Activated T-cell treated with anti-CD3 and anti-CD28 coated beads, Interleukin-2, amount 50 U/mL, for 1 hour (primary cell): Measurements from ENCODE around the gene MARK1.
"Not testable (repeated sequence)": the region's sequence is repeated elsewhere in the genome, so short reads cannot be mapped to it uniquely, and the experiment has no call there.

Experiments
- DNase-seq: peaks from one replicate; pipeline ENCODE4 v3.0.0-alpha.2; 2020

Gene MARK1

DNA sequence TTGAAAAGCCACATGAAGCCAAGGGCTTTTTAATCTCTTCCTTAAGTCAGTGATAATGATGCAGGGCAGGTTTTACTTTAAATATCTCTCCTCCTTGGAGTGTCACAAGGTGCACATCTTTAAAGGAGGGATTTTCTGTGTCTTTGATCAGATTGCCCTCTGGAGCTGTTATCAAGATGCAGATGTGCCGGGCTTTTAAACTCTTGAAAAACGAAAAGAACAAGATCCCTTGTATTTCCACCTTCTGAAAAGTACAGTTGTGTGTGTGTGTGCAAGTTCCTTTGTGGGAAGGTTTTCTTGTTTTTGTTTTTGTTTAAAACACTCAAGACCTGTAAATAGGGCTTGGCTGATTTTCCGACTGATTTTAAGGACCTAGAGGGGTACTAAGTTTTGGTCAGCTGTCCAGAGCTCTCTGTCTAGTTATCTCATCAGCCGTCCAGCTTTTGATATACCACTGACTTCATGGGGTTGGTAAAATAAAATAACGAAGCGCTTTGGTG is 1.6 kb downstream of the MARK1 start:
- DNase-seq = no peak

DNA sequence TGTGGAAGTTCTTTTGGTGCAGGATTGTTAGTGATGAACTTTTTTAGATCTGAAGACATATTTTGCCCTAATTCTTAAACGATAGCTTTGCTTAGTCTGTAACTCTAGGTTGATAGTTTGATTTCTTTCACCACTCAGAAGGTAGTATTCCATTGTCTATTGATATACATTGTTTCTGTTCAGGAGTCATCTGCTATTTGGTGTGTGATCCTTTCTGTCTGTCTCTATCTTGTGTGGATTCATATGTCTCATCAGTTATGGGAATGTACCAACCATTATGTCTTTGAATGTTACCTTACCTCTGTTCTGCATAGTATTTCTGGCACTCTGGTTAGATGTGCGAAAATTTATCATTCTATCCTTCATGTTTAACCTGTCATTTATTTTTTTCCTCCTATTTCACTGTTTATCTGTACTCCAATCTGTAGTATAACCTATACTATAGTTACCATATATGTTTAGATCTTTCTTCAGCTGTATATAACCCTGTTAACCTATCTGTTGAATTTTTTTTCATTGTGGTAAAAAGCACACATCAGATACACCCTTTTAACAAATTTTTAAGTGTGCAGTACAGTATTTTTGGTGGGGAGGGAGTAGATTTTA is 5.7 kb downstream of the MARK1 start:
- no peak for DNase-seq

DNA sequence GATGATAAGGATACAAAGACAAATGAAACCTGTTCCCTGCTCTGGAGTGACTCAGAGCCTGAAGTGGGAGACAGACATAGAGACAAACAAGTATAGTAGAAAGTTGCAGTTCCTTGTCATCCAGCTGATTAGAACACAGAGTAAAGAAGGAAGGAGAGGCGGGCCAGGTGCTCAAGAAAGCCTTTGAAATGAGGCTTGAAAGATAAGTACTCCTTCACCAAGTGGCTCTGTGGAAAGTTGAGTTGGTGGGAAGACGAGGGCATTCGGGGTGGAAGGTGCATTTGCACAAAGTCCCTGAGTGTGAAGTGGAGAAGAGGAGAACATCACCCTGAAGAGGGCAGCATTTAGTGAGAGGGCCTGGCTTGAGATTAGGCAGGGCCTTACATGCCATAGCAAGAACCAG is 17.0 kb downstream of the MARK1 start:
- DNase-seq = no peak

DNA sequence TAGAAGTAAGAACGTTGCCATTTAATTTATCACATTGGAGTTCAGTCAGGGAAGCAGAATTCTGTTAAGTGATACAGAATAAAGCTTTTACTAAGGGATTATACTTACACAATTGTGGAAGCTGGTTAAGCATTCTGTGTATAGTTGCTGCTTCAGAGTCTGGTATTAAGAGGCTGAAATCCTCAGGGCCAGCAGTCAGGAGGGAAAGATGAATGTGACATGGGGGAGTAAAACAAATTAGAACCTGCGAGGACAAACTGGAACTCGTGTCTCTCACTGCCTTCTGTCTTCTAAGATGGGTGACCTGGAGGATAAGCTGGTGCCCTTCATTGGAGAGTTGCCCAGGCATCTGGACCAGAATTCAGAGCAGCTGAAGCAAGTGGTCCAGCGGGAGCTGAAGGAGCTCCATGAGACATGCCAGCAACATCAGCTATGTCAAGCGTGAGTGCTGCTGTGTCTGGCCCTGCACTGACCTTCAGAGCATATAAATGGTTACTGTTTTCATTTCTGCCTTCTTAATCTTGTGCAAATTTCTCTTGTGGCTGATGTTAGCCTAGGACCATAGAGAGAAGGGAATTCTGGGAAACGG is 23.0 kb downstream of the MARK1 start:
- DNase-seq = no peak

DNA sequence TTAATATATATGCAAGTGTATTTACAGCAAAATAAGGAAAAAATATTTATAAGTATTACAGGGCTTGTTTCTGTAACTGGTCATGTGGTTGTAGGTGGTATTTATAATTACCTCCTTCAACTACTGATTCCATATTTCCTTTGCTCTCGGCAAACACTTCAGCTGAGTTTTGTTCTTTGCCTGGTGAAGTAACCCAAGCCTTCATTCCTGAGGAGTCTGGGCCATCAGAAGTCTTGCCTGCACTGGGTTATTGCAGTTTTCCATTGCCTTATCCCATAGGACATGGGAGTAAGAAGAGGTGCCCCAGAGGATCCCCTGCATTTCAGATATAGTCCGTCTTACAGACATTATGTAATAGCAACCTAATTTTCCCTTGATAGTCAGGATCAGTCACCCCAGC is 23.8 kb downstream of the MARK1 start:
- no peak for DNase-seq

DNA sequence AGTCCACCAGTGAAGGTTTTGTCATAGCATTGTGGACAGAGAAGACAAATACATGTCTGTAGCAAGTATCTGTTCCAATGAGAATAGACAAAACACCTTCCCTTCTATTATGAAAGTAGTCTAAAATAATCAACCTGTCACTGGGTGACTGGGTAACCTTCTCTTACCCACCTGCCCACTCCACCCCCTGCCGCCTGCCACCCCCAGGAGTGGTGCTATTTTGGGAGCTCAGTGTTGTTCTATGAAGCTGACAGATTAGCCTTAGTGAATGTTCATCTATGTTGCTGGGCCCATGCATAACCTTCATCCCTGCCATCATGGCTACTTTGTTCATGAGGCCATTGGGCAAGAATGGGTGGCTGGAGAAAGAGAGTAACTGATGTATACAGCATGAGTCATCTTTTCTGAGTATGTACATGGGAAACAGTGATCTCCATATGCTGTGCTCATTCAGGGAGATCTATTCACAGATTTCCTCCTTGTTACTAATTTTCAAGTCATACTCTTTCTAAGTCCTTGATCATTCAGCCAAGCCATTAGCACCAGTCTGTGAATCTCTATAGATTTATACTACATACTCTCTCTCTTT is 24.8 kb downstream of the MARK1 start:
- no peak for DNase-seq

DNA sequence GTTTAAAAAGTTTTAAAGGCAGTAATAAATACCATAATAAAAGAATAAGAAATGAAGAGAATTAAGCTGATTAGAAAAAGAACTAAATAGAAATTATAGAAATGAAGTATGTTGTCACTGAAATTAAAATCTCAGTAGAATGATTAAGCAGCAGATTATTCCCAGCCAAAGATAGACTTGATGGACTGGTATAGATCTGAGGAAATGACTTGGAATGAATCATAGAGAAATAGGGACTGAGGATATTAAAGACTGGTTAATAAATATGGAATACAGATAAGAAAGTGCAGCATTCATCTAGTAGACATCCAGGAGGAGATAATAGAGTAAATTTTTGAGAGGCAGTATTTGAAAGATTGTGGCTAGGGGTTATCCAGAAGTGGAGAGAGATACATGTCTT is 28.7 kb downstream of the MARK1 start:
- no peak for DNase-seq

DNA sequence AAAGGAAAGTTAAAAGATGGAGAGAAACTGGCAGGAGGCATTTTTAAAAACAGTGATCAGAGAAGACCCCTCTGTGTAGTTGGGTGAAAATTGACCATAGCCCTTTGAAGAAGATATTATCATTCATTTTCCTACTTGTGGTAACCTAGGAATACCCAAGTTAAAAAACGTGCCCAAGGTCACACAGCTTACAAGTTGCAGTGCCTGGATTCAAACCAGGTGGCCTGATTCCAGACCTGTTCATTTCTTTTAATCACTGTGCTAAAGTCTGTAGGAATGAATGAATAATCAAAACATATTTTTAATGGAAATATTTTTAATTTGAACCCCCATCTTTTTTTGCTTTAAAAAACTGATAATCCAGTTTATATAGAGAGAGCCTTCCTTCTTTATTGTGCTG is 35.6 kb downstream of the MARK1 start:
- no peak for DNase-seq

DNA sequence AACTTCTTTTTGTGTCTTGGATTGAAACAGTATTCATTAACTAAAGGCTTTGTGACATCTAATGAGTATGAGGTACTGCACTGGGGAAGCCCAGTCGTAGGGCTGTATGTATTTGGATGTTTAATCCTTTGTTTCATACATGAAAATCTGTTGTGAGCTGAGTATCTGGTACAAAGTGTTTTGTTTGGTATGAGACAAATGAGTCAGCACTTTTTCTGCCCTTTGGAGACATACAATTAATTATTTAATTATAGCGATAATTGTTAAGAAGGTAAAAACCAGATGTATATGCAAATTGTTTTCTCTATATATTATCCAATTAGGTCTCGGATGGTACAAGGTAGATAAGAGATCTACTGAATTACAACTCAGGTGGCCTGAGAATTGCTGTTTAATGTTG is 36.3 kb downstream of the MARK1 start:
- no peak for DNase-seq

DNA sequence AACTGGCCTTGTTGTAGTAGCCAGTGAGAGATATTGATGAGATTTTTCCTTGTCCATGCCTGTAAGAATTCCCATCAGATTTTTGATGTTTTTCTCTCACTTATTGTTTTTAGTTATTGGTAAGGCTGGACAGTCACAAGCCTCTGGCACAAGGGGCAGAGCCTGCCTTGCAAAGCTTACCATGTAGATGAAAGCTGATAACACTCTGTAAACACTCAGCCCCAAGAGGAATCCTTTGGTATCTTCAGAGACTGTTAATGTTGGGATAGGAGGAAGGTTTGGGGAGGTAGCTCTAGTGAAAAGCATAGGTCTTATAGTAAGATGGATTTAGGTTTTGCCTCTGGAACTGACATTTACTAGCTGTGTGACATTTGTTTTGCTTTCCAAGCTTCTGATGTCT is 37.7 kb downstream of the MARK1 start:
- DNase-seq = no peak

DNA sequence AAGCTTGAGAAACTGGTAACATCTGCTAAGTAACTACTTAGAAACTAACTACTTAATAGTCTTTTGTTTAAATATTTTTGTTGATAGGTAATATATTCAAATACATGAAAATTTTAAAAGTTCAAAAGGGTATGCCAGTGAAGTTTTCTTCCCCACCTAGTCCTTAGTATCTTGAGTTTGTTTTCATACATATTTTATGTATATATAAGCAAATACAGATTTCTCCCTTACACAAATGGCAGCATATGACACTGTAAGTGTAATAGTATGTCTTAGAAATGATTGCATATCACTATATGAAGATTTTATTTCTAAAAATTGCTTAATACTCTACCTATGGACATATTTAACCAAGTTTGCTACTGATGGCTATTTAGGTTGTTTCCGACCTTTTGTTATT is 38.9 kb downstream of the MARK1 start:
- DNase-seq = no peak

DNA sequence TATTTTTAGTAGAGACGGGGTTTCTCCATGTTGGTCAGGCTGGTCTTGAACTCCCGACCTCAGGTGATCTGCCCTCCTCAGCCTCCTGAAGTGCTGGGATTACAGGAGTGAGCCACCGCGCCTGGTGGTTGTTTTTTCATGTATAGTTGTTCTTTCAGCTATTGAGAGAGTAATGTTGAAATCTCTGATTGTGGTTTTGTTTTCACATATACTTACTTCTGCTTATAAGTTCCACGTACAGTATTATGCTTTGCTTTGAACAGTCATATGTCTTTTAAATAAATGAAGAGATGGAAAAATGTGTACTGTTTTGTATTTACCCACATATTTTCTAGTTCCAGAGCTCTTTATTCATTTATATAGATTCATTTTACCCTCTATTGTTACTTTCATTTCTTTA is 44.5 kb downstream of the MARK1 start:
- no peak for DNase-seq

DNA sequence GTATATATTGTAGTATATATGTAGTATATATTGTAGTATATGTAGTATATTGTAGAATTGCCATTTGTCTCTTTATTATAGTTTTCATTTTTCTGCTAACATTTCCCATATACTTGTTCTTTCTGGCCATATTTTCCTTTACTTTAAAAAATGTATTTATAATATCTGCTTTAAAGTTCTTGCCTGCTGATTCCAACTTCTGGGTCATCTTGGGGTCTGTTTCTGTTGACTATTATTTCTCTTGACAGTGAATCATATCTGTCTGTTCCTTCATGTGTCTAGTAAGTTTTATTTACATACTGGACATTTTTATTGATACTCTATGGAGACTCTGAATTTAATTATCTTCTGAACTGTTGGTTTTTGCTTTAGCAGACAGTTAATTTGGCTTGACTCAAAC is 45.9 kb downstream of the MARK1 start:
- no peak for DNase-seq

DNA sequence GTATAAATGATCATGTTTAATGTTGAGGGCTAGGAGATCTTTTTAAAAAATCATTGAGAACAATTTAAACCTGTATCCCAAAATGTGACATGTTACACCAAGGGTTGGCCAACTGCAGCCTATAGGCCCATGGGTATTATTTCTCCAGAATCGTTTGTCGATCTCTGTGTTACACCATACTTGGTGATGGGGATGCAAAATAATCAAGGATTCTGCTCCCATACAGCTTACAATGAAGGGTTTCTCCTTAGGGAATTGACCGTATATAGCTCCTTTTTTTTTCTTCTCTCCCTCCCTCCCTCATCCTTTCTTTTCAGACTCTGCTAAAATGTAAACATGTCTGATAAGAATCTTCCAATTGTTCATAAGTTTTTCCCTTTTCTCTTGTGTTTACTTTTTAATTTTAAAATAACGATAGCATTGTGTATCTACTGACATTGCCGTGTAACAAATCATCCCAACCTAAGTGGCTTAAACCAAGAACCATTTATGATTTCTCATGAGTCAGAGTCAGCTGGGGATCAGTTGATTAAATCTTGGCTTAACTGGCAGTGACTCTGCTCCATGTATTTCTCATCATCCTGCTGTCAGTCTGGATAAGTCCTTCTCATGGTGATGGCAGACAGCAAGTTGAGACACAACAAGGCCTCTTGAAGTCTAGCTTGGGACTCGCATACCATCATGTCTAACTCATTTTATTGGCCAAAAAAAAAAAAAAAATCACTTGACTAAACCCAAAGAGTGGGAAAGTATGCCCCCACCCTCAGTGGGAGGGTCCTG is 48.0 kb downstream of the MARK1 start:
- DNase-seq = no peak

DNA sequence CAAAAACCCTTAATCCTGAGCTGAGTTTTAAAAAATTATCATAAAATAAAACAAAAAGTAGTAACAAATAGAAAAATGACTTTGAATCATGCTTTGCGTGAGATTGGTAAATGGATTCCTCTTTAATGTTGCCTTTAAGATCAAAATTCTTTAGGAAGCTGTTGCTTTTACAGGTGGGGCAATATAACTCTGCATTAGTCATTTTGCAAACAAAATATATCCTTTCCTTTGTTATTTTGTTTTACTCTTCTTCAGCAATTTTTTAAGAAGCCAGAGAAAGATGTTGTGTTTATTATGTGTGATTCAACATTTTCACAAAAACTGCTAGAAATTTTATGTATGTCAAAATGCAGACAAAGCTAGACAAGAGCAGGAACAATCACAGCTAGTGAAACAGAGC is 50.0 kb downstream of the MARK1 start:
- DNase-seq = no peak

DNA sequence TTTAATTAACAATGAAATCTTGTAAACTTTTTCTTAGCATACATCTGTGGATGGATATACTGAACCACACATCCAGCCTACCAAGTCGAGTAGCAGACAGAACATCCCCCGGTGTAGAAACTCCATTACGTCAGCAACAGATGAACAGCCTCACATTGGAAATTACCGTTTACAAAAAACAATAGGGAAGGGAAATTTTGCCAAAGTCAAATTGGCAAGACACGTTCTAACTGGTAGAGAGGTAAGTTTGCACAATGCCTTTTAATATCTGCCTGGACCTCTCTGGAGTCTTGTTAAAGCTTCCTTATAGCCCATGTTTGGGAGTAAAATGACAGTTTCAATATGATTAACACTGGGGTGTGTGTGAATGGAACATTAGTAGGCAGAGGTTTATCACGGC is 51.4 kb downstream of the MARK1 start:
- no peak for DNase-seq

DNA sequence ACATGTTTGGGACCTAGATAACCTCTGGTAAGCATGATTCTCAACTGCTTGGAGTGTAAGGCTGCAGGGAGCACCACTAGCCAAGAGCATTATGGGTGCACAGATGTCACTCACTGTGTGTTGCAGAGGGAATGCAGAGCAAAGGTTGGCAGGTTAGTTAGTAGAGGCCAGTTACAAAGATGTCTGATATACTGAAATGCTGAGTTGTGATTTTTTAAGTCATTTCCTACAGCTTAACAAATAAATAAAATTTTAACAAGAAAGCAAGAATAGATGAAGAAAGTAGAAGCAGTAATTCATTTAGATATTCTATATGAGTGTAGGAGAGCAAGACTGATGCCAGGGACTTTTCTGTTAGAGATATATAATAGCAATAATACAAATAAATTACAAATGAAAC is 64.8 kb downstream of the MARK1 start:
- no peak for DNase-seq

DNA sequence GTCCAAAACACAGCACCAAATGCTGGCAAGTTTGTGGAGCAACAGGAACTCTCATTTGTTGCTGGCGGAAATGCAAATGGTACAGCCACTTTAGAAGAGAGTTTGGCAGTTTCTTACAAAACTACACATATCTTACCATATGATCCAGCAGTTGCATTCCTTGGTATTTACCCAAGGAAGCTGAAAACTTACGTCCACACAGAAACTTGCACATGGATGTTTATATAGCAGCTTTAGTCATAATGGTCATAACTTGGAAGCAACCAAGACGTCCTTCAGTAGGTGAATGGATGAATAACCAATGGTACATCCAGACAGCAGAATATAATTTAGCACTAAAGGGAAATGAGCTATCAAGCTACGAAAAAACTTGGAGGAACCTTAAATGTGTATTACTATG is 66.4 kb downstream of the MARK1 start:
- DNase-seq = no peak

DNA sequence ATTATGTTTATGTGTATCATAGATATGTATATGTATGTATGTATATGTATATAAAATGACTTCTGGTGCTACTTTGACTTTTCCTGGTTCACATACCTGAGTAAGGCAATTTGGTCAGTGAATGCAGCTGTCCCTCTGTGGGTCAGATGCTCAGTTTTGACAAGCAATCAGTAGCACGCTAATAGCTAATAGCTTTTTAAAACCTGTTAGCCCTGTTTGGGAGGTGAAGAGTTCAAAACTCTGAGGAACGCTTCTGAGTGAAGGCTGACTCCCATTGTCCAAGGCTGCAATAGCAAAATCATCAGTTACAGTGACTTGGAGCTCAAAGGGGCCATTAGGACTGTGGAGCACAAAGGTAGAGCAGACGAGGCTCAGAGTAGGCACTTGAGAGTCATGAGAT is 67.2 kb downstream of the MARK1 start:
- DNase-seq = no peak

DNA sequence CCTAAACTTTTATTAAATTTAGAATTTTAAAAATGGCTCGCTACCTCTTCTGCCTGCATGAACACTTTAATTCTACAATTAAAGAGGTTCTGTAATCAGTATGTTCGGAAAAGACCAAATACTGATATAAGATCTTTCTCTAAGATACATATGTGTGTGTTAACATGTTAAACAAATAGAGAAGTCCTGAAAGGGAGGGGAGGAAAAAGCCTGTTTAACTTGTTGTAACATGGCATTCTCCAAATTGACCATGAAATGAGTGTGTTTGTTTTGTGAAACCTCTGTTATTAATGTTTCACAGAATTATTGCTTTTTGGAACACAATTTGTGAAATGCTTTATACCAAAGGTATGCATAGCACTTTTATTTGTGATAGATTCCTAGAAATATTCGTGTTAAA is 77.0 kb downstream of the MARK1 start:
- DNase-seq = no peak

DNA sequence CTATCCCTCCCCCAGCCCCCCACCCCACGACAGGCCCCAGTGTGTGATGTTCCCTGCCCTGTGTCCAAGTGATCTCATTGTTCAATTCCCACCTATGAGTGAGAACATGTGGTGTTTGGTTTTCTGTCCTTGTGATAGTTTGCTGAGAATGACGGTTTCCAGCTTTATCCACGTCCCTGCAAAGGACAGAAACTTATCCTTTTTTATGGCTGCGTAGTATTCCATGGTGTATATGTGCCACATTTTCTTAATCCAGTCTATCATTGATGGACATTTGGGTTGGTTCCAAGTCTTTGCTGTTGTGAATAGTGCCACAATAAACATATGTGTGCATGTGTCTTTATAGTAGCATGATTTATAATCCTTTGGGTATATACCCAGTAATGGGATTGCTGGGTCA is 77.7 kb downstream of the MARK1 start:
- not testable (repeated sequence) for DNase-seq

DNA sequence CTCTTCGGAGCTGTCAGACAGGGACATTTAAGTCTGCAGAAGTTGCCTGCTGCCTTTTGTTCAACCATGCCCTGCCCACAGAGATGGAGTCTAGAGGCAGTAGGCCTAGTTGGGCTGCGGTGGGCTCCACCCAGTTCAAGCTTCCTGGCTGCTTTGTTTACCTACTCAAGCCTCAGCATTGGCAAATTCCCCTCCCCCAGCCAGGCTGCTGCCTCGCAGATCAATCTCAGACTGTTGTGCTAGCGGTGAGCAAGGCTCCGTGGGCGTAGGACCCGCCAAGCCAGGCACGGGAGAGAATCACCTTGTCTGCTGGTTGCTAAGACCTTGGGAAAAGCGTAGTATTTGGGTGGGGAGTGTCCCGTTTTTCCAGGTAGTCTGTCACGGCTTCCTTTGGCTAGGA is 83.2 kb downstream of the MARK1 start:
- not testable (repeated sequence) for DNase-seq

DNA sequence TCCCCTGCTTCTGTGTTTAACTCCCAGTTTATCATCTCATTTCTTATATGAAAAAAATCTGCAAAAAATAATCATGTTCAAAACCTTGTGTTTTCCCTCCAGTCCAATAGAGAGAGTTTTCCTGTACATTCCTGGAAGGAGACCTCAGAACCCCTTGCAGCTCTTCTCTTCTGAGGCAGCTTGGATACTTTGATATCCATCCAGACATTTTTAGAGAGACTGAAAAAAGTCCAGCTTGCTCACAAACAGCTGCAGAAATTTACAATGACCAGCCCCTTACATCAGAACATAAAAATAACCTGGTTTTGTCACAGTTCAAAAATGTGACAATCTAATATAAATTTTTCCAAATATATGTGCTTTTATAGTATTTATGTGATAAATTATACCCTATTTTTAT is 88.9 kb downstream of the MARK1 start:
- no peak for DNase-seq

DNA sequence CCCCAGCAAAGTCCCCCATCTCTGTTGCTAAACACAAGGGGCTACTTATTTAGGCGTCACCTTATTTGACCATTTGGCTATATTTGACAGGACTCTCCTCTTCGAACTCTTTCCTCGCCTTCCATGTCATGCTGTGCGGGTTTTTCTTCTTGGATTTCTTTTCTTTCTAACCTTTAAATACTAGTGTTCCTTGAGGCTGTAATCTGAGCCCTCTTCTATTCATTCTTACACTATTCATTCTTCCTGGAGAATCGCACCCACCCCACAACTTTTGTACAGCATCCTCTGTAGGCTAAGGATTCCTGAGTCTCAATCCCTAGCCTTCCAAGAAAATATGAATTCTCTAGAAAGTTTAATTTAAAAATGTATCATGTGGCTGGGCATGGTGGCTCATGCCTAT is 100.5 kb downstream of the MARK1 start:
- DNase-seq = no peak
